Mucosa of stomach (tissue), 1 donor: Measurements from ENCODE around the gene SMG6.
A peak's percentile ranks its signal among the peaks of the same experiment; 100 is the strongest.

Source experiments
- H3K27me3 ChIP-seq: one replicate; pipeline ENCODE4 v1.7.0; 2013; ENCODE audit warnings: mild to moderate bottlenecking, low read length; ENCODE audit not compliant: control insufficient read depth, insufficient read depth
- H3K36me3 ChIP-seq: one replicate; pipeline ENCODE4 v1.7.0; 2013; ENCODE audit warnings: low read length; ENCODE audit not compliant: control insufficient read depth, insufficient read depth
- H3K4me1 ChIP-seq: one replicate; pipeline ENCODE4 v1.7.0; 2013; ENCODE audit warnings: mild to moderate bottlenecking, low read length; ENCODE audit not compliant: control insufficient read depth, insufficient read depth
- H3K4me3 ChIP-seq: one replicate; pipeline ENCODE4 v1.7.0; 2013; ENCODE audit warnings: low read length
- H3K9ac ChIP-seq: one replicate; pipeline ENCODE4 v1.7.0; 2013; ENCODE audit warnings: mild to moderate bottlenecking, low read length, moderate library complexity
- H3K9me3 ChIP-seq: one replicate; pipeline ENCODE4 v1.7.0; 2013; ENCODE audit warnings: mild to moderate bottlenecking, low read length, moderate library complexity; ENCODE audit not compliant: control insufficient read depth
- donor health status: Pancreatic carcinoma.

Gene SMG6

GRCh38 chr17:2087597-2088211, 215.9 kb downstream of the SMG6 start:
- Histone ChIP-seq H3K9ac (no peak overlapping the region), H3K4me3 (no peak overlapping the region), H3K4me1 (peaks cover 65% of the 10 kb centered on the region), H3K36me3 (no peaks in the 10 kb centered on the region), H3K27me3 (no peaks in the 10 kb centered on the region), H3K9me3 (no peaks in the 10 kb centered on the region)

DNA sequence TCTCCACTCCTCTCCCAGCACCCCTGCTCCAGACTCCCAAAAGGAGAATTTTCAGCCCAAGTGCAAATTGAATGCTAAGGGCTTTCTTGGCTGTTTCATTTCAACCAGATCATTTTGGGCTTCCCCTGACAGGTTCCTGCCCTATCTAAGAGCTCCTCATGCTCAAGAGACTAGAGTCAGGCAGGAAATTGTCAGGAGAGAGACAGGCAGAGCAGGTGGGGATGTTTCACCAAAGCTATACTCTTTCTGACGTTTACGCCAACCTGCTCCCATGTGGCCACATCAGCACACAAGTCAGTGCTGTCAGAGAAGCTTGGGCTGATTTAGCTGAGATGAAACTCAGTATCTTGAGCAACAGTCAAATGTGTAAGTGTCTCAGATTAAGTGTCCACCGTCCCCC, 217.3 kb downstream of the SMG6 start:
- H3K9ac ChIP-seq, result no peak overlapping the region

DNA sequence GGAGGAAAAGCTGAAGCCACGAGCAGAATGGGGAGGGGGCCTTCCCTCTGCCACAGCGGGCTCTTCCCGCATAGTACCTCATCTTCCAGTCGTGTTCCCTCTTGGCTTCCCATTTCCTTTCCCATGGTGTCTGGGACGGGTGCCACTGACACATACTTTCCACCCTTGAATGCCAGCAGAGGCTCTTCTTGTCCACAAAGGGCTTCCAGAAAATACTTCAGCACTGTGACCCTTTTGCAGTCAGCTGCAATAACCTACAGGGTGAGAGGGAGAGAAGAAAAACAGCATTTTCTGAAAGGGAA, 218.0 kb downstream of the SMG6 start:
- Histone ChIP-seq H3K4me1 (peaks cover 57% of the 10 kb centered on the region), H3K9me3 (no peaks in the 10 kb centered on the region), H3K4me3 (no peak overlapping the region), H3K27me3 (no peaks in the 10 kb centered on the region), H3K9ac (no peak overlapping the region), H3K36me3 (peaks cover 8% of the 10 kb centered on the region)

More for the DNA sequence above, 217.3 kb downstream of the SMG6 start:
- Histone ChIP-seq H3K9me3 (no peaks in the 10 kb centered on the region), H3K27me3 (no peaks in the 10 kb centered on the region), H3K4me1 (peaks cover 63% of the 10 kb centered on the region), H3K36me3 (peaks cover 2% of the 10 kb centered on the region), H3K4me3 (no peak overlapping the region)

DNA sequence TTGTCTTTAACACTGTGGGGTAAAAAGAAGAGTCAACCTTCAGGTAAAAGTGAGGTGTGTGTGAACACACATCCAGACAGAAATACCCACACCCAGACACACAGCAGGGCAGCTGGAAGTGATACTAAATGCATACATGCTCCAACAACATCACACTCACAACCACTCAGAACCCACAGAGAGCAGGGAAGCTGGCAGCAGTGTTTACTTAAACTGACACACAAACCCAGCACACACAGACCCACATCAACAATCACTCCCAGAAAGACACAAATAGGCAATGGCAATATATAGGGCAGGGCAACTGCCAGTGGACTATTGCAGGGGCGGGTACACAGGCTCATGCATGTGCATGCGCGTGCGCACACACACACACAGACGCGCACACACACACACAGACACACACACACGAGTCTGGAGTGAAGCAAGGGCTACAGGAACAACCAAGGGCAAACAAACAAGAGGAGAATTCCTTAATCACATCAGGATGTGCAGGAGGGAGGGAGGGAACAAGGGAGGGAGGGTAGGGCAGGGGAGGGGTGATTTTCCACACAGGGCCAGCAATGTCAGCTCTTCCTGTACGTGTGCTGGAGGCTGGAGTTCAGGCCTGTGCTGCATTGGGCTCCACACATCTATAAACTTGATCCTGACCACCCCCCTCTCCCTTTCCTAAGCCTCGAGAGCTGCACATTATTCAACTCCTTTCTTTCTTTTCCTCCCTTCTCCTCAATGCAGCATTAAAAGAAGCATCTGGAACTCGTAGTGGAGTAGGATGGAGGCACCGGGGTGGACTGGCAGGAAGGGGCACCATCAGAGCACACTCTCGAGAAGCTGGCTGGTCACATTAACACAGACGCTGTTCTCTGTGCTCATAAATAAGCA, 218.6 kb downstream of the SMG6 start:
- H3K4me3 ChIP-seq, result no peak overlapping the region
- H3K27me3 ChIP-seq, result no peaks in the 10 kb centered on the region
- H3K9ac ChIP-seq, result peak overlapping the region; percentile 58
- H3K4me1 ChIP-seq, result peaks cover 57% of the 10 kb centered on the region
- no peaks in the 10 kb centered on the region for H3K9me3 ChIP-seq
- peaks cover 8% of the 10 kb centered on the region for H3K36me3 ChIP-seq

- peaks cover 8% of the 10 kb centered on the region for H3K36me3 ChIP-seq
- H3K4me1 ChIP-seq, result peaks cover 55% of the 10 kb centered on the region
- no peaks in the 10 kb centered on the region for H3K27me3 ChIP-seq
- H3K9ac ChIP-seq, result peak overlapping the region; percentile 58
- no peaks in the 10 kb centered on the region for H3K9me3 ChIP-seq
- no peak overlapping the region for H3K4me3 ChIP-seq
Observed at GRCh38 chr17:2084036-2084765, 219.4 kb downstream of the SMG6 start.

DNA sequence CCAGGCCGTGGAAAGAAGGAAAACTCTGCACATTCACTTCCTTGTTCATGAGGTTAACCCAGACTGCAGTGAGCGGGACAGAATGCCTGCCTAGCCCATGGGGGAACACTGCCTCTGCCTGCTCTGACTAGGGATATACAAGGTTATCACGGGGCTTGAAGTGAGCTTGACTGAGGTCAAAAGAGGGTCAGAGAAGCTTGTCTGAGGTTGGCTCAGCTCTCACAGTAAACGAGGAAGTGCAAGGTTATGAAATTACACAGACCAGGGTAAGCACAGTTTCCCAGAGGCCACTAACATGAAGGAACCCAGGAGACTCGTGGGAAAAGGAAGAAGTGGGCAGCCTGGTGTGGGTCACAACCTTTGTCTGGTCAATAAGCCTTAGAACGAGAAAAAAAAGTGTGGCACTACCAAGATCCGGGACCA, 220.0 kb downstream of the SMG6 start:
- Histone ChIP-seq H3K36me3 (peaks cover 8% of the 10 kb centered on the region), H3K9ac (peak overlapping the region; percentile 58), H3K27me3 (no peaks in the 10 kb centered on the region), H3K4me3 (no peak overlapping the region), H3K4me1 (peaks cover 49% of the 10 kb centered on the region), H3K9me3 (no peaks in the 10 kb centered on the region)

DNA sequence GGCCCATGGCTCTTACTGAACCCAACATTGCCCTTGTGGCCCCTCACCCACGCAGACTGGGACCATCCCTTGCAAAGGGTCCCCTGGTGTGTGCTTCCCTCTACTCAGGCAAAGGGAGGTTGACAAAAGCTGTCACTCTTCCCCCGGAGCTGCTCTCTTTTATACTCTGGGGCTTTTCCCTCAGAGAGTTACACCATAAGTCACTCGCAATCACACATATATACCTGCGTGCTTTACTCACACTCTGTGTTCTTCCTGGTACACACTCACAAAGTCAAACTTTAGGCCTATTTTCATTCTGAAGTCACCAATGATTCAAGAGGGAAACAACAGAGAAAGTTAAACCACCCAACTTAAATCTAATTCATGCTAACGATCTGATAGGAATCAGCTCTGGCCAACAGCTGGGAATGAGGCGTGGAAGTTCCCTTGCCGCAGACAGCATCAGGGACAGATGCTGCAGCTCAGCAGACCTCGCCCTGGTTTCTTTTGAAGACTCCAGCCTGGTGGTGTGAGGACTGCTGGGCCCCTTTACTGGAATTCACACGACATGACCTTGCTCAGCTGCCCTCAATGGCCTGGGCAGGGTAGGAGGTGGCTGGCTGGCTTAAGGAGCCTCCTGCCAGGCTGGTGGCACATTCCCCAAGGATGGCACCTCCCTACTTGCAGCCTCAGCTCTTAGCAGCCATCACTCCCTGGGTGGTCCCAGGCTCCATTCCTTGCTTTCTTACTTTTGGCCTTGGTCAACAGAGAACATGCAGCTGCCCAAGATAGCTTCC, 221.4 kb downstream of the SMG6 start:
- Histone ChIP-seq H3K9ac (no peak overlapping the region), H3K36me3 (peaks cover 8% of the 10 kb centered on the region), H3K27me3 (no peaks in the 10 kb centered on the region), H3K4me3 (no peak overlapping the region), H3K4me1 (peaks cover 40% of the 10 kb centered on the region), H3K9me3 (no peaks in the 10 kb centered on the region)

- Histone ChIP-seq H3K9me3 (no peaks in the 10 kb centered on the region), H3K4me3 (no peak overlapping the region), H3K9ac (no peak overlapping the region), H3K27me3 (no peaks in the 10 kb centered on the region), H3K4me1 (peaks cover 43% of the 10 kb centered on the region), H3K36me3 (peaks cover 8% of the 10 kb centered on the region)
Observed at GRCh38 chr17:2081564-2081963, 222.0 kb downstream of the SMG6 start.

DNA sequence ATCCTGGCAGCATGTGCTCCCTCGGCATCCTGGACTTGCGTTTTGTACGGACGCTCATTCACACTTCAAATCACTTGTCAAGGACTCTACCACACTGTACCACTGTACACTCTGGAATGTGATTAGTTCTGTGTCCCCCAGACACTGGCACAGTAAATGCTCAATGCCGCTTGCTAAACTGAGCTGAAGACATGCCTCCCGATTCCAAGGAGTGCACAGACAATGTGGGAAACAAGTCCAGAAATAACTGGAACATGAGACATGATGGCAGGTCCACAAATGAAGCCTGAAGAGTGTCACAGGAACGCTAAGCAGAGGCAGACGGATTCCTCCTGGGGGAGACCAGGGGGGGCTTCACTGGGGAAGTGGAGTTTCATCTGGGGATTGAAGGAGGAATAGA, 226.5 kb downstream of the SMG6 start:
- peaks cover 17% of the 10 kb centered on the region for H3K4me1 ChIP-seq
- H3K27me3 ChIP-seq, result no peaks in the 10 kb centered on the region
- H3K4me3 ChIP-seq, result no peak overlapping the region
- no peaks in the 10 kb centered on the region for H3K9me3 ChIP-seq
- no peak overlapping the region for H3K9ac ChIP-seq
- H3K36me3 ChIP-seq, result peaks cover 8% of the 10 kb centered on the region

DNA sequence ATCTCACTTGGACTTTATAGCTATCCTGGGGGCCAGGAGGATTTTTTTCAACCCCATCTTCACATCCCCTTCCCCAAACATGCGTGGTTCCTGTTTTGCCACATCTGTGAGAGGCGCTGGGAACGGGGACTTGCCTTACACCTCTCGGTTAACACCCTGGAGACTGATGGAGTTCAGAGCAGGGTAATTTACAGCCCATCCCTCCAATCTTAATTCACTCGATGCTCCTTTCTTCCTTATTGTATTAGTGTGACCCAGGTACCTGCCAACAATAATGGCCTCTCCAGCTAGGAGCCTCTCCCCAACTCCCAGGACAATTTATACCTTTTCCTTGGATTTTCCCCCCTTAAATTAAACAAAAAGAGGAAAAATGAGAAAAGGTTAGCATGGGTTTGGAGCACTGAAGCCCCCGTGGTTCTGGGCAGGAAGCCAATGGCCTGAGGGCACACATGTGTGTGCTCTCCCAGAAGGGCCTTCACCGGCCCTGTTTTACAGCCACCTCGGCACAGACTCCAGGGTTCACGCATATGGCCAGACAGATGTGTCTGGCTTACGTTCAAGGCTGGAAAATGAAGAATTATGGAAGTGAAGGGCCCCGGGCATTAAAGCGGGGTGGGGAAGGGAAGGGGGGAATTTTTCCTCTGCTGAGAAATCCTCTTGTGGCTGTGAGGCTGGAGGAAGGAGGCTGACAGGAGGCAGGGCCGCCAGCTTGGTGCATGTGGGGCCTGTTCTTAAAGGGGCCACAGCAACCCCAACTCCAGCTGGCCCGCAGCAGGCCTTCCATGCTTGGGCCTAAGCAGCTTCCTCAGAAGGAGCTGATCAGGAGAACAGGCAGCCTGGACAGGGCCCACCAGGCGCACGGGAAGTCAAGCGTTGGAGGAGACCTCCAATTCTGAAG, 227.2 kb downstream of the SMG6 start:
- Histone ChIP-seq H3K4me3 (no peak overlapping the region), H3K9ac (no peak overlapping the region), H3K9me3 (no peaks in the 10 kb centered on the region), H3K4me1 (peaks cover 15% of the 10 kb centered on the region), H3K27me3 (no peaks in the 10 kb centered on the region), H3K36me3 (peaks cover 5% of the 10 kb centered on the region)
